A549 (cell line): ENCODE measurements around the gene PRICKLE4.

Source experiments
- CEBPB ChIP-seq, 2 experiments: fragments of >200 bp in 1 of 2; sonication (Bioruptor Twin) in 1 of 2; formaldehyde crosslinking in 1 of 2; IDR thresholded peaks; 2 replicates each; pipeline ENCODE4 v1.6.1; 2012 to 2016
- EP300 ChIP-seq, 2 experiments: fragments of >200 bp; sonication (Bioruptor Twin); formaldehyde crosslinking; IDR thresholded peaks; 2 replicates in 1 of 2; 3 replicates in 1 of 2; pipeline ENCODE4 v1.6.1; 2016 to 2017
- TF ChIP-seq, protein P1 (sequence below): fragments of >200 bp; sonication (Bioruptor Twin); formaldehyde crosslinking; IDR thresholded peaks from 3 replicates; pipeline ENCODE4 v1.5.1; 2016
- TF ChIP-seq, protein P2 (sequence below): fragments of 450-650 bp; IDR thresholded peaks from 2 replicates; pipeline ENCODE4 v1.6.1; 2014; ENCODE audit warnings: antibody characterized with exemption

DNA sequence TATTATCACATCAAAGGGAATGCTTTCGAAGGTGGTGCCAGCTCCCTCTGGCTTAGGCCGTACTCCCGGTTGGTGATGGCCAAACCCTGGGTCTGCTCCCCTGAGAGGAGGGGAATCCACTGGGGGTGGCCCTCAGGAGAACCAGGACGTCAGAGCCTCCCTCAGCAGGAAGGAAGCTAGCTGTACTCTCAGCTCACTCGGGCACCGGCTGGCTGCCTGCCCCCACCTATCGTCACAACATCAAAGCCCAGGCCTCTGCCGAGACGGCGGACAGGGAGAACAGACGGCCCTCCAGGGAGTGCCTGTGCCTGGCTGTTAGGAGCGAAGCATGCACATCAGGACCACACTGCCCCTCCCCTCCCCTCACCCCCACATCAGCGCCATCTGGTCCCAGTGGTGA, 24.2 kb upstream of the PRICKLE4 start:
- TF ChIP-seq, protein P1, sequence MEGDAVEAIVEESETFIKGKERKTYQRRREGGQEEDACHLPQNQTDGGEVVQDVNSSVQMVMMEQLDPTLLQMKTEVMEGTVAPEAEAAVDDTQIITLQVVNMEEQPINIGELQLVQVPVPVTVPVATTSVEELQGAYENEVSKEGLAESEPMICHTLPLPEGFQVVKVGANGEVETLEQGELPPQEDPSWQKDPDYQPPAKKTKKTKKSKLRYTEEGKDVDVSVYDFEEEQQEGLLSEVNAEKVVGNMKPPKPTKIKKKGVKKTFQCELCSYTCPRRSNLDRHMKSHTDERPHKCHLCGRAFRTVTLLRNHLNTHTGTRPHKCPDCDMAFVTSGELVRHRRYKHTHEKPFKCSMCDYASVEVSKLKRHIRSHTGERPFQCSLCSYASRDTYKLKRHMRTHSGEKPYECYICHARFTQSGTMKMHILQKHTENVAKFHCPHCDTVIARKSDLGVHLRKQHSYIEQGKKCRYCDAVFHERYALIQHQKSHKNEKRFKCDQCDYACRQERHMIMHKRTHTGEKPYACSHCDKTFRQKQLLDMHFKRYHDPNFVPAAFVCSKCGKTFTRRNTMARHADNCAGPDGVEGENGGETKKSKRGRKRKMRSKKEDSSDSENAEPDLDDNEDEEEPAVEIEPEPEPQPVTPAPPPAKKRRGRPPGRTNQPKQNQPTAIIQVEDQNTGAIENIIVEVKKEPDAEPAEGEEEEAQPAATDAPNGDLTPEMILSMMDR = no peak
- TF ChIP-seq EP300 (IDR thresholded peaks at IDR 0.05) (no peak), CEBPB (IDR thresholded peaks at IDR 0.05) (no peak)
- TF ChIP-seq, protein P2, sequence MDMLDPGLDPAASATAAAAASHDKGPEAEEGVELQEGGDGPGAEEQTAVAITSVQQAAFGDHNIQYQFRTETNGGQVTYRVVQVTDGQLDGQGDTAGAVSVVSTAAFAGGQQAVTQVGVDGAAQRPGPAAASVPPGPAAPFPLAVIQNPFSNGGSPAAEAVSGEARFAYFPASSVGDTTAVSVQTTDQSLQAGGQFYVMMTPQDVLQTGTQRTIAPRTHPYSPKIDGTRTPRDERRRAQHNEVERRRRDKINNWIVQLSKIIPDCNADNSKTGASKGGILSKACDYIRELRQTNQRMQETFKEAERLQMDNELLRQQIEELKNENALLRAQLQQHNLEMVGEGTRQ = no peak
